Skeletal muscle tissue (tissue), 4 donors: ENCODE data around the gene TPM4. TPM values are rescaled to one million over a fixed set of nuclear protein-coding genes. Genes with fewer than 3 reads are reported as not detected.

Source experiments
- H3K27ac ChIP-seq: one replicate; pipeline ENCODE4 v1.7.0; 2013; ENCODE audit warnings: mild to moderate bottlenecking, low read depth, low read length, inconsistent platforms
- H3K27me3 ChIP-seq, 3 donors: one replicate each; pipeline ENCODE4 v1.7.0; 2013; ENCODE audit warnings: low read length in 3 of 3; ENCODE audit not compliant: control insufficient read depth in 3 of 3, insufficient read depth in 3 of 3
- H3K36me3 ChIP-seq, 3 donors: one replicate each; pipeline ENCODE4 v1.7.0; 2013; ENCODE audit warnings: low read length in 3 of 3; ENCODE audit not compliant: control insufficient read depth in 3 of 3, insufficient read depth in 3 of 3
- H3K4me1 ChIP-seq, 3 donors: one replicate each; pipeline ENCODE4 v1.7.0; 2013; ENCODE audit warnings: low read length in 3 of 3, mild to moderate bottlenecking in 3 of 3; ENCODE audit not compliant: control insufficient read depth in 3 of 3, insufficient read depth in 3 of 3
- H3K4me3 ChIP-seq, 3 donors: one replicate each; pipeline ENCODE4 v1.7.0; 2013; ENCODE audit warnings: low read length in 3 of 3
- H3K9ac ChIP-seq, 3 donors: one replicate each; pipeline ENCODE4 v1.7.0; 2013; ENCODE audit warnings: low read length in 3 of 3, mild to moderate bottlenecking in 3 of 3, moderate library complexity in 2 of 3, low read depth in 1 of 3
- H3K9me3 ChIP-seq, 3 donors: one replicate each; pipeline ENCODE4 v1.7.0; 2013; ENCODE audit warnings: low read length in 3 of 3; ENCODE audit not compliant: control insufficient read depth in 3 of 3
- total RNA-seq: library from RNA; depleted of rRNA; stranded (reverse); fragments of >200 nt; gene quantifications from one replicate; pipeline ENCODE4 v1.2.3, GENCODE V29; 2014
- donor health status: Osteomylitis.

Gene TPM4
- total RNA-seq, 1 donor from 2014 or later = 122 TPM

- H3K27me3 ChIP-seq = no peaks in the 10 kb centered on the region
- peaks cover 38 to 42% (median 42%) of the 10 kb centered on the region in 3 donors for H3K36me3 ChIP-seq
- no peaks in the 10 kb centered on the region for H3K9me3 ChIP-seq
- no peak overlapping the region for H3K4me3 ChIP-seq
- H3K27ac ChIP-seq = no peak overlapping the region
- no peak overlapping the region for H3K9ac ChIP-seq
- no peaks in the 10 kb centered on the region for H3K4me1 ChIP-seq
Observed at GRCh38 chr19:16133818-16134217, 57.5 kb downstream of the TPM4 start.

GRCh38 chr19:16134510-16134909, 58.2 kb downstream of the TPM4 start:
- H3K27me3 ChIP-seq = no peaks in the 10 kb centered on the region
- no peak overlapping the region for H3K27ac ChIP-seq
- H3K4me3 ChIP-seq = no peak overlapping the region
- H3K9me3 ChIP-seq = no peaks in the 10 kb centered on the region
- H3K4me1 ChIP-seq = no peaks in the 10 kb centered on the region
- peaks cover 31 to 36% (median 35%) of the 10 kb centered on the region in 3 donors for H3K36me3 ChIP-seq
- no peak overlapping the region for H3K9ac ChIP-seq

GRCh38 chr19:16135430-16136127, 59.3 kb downstream of the TPM4 start:
- H3K27ac ChIP-seq = no peak overlapping the region
- H3K36me3 ChIP-seq = peaks cover 24 to 30% (median 28%) of the 10 kb centered on the region in 3 donors
- no peaks in the 10 kb centered on the region for H3K9me3 ChIP-seq
- H3K4me1 ChIP-seq = no peaks in the 10 kb centered on the region
- no peak overlapping the region for H3K9ac ChIP-seq
- no peak overlapping the region for H3K4me3 ChIP-seq
- H3K27me3 ChIP-seq = no peaks in the 10 kb centered on the region

- H3K9ac ChIP-seq = no peak overlapping the region
- H3K36me3 ChIP-seq = peaks cover 24 to 26% (median 26%) of the 10 kb centered on the region in 3 donors
- no peaks in the 10 kb centered on the region for H3K27me3 ChIP-seq
- no peaks in the 10 kb centered on the region for H3K4me1 ChIP-seq
- no peaks in the 10 kb centered on the region for H3K9me3 ChIP-seq
- no peak overlapping the region for H3K27ac ChIP-seq
- no peak overlapping the region for H3K4me3 ChIP-seq
Observed at GRCh38 chr19:16136185-16136999, 60.1 kb downstream of the TPM4 start.

GRCh38 chr19:16139752-16140151, 63.5 kb downstream of the TPM4 start:
- no peak overlapping the region for H3K4me3 ChIP-seq
- no peaks in the 10 kb centered on the region for H3K27me3 ChIP-seq
- no peak overlapping the region for H3K9ac ChIP-seq
- H3K27ac ChIP-seq = no peak overlapping the region
- H3K9me3 ChIP-seq = no peaks in the 10 kb centered on the region
- H3K4me1 ChIP-seq = no peaks in the 10 kb centered on the region
- H3K36me3 ChIP-seq = no peaks in the 10 kb centered on the region

- no peak overlapping the region for H3K9ac ChIP-seq
- no peaks in the 10 kb centered on the region for H3K36me3 ChIP-seq
- no peak overlapping the region for H3K4me3 ChIP-seq
- H3K27ac ChIP-seq = no peak overlapping the region
- H3K9me3 ChIP-seq = no peaks in the 10 kb centered on the region
- H3K4me1 ChIP-seq = no peaks in the 10 kb centered on the region
- H3K27me3 ChIP-seq = no peaks in the 10 kb centered on the region
Observed at GRCh38 chr19:16141043-16141442, 64.7 kb downstream of the TPM4 start.

- Histone ChIP-seq H3K9ac (no peak overlapping the region), H3K27ac (no peak overlapping the region), H3K4me3 (no peak overlapping the region), H3K9me3 (no peaks in the 10 kb centered on the region), H3K4me1 (no peaks in the 10 kb centered on the region), H3K36me3 (no peaks in the 10 kb centered on the region), H3K27me3 (no peaks in the 10 kb centered on the region)
Observed at GRCh38 chr19:16142032-16142580, 65.8 kb downstream of the TPM4 start.

GRCh38 chr19:16143399-16144215, 67.3 kb downstream of the TPM4 start, which contains the start of gene HSH2D:
TSS of gene HSH2D (plus strand) at chr19:16143685. CDS start at chr19:16148751, 5,066 bp downstream.
- Histone ChIP-seq H3K9ac (no peak within 1 kb of the TSS), H3K27ac (no peak within 1 kb of the TSS), H3K4me3 (no peak within 1 kb of the TSS), H3K4me1 (no peaks in the 10 kb centered on the region), H3K36me3 (no peaks in the 10 kb centered on the region), H3K9me3 (no peaks in the 10 kb centered on the region), H3K27me3 (no peaks in the 10 kb centered on the region)

GRCh38 chr19:16144216-16144581, 67.9 kb downstream of the TPM4 start:
- H3K27ac ChIP-seq = no peak overlapping the region
- H3K4me1 ChIP-seq = no peaks in the 10 kb centered on the region

More at GRCh38 chr19:16144216-16144581, 67.9 kb downstream of the TPM4 start:
- Histone ChIP-seq H3K9ac (no peak overlapping the region), H3K4me3 (no peak overlapping the region), H3K36me3 (no peaks in the 10 kb centered on the region), H3K9me3 (no peaks in the 10 kb centered on the region), H3K27me3 (no peaks in the 10 kb centered on the region)
